SU-DHL-6 (cell line): ENCODE data around the gene TMEM163.

Experiments
- H2AFZ ChIP-seq: fragments of 200-600 bp; sonication (generic); 2 replicates; pipeline ENCODE4 v1.6.1; 2014; ENCODE audit warnings: low read depth, mild to moderate bottlenecking, moderate library complexity, mixed read lengths, antibody characterized with exemption, low read length; ENCODE audit not compliant: severe bottlenecking
- H3F3A ChIP-seq: fragments of 200-600 bp; shearing (Covaris generic); 2 replicates; pipeline ENCODE4 v1.6.0; 2016; ENCODE audit warnings: antibody characterized with exemption, mild to moderate bottlenecking; ENCODE audit not compliant: insufficient read depth
- H3K27ac ChIP-seq: fragments of 200-600 bp; sonication (generic); 2 replicates; pipeline ENCODE4 v1.5.1; 2016; ENCODE audit warnings: low read depth, mild to moderate bottlenecking, low read length, moderate library complexity, mixed read lengths
- H3K27me3 ChIP-seq: fragments of 200-600 bp; sonication (generic), shearing (Covaris generic); 2 replicates; pipeline ENCODE4 v1.6.0; 2014; ENCODE audit warnings: mild to moderate bottlenecking, low read length
- H3K36me3 ChIP-seq: fragments of 200-600 bp; sonication (generic); 2 replicates; pipeline ENCODE4 v1.6.1; 2014; ENCODE audit warnings: mild to moderate bottlenecking, low read length, mixed read lengths
- H3K4me2 ChIP-seq: fragments of 300-600, 200-600 bp; shearing (Covaris generic), sonication (generic); 2 replicates; pipeline ENCODE4 v1.6.0; 2014; ENCODE audit warnings: low read length, low read depth, mild to moderate bottlenecking; ENCODE audit not compliant: poor library complexity, severe bottlenecking
- H3K4me3 ChIP-seq: fragments of 200-600 bp; sonication (generic); 2 replicates; pipeline ENCODE4 v1.5.1; 2014; ENCODE audit warnings: antibody characterized with exemption, low read length, mild to moderate bottlenecking, mixed read lengths; ENCODE audit not compliant: insufficient read depth, poor library complexity, severe bottlenecking
- H3K79me2 ChIP-seq: fragments of 200-600 bp; sonication (generic); 2 replicates; pipeline ENCODE4 v1.6.1; 2014; ENCODE audit warnings: mild to moderate bottlenecking, low read length, moderate library complexity; ENCODE audit not compliant: insufficient read depth
- H3K9ac ChIP-seq: fragments of 200-600 bp; sonication (generic); 2 replicates; pipeline ENCODE4 v1.7.0; 2014; ENCODE audit warnings: mild to moderate bottlenecking, low read length
- H3K9me2 ChIP-seq: fragments of 200-600 bp; sonication (generic); replicated peaks from 2 replicates; pipeline ENCODE4 v1.6.1; 2014; ENCODE audit warnings: low read length; ENCODE audit not compliant: insufficient read depth
- H3K9me3 ChIP-seq: fragments of 200-600 bp; sonication (generic); 2 replicates; pipeline ENCODE4 v1.6.1; 2014; ENCODE audit warnings: low read length, mixed read lengths; ENCODE audit not compliant: insufficient read depth
- H4K20me1 ChIP-seq: fragments of 200-600 bp; sonication (generic); 2 replicates; pipeline ENCODE4 v1.6.1; 2014; ENCODE audit warnings: low read depth, mild to moderate bottlenecking, antibody characterized with exemption, low read length, moderate library complexity, mixed read lengths
- CTCF ChIP-seq: fragments of 200-600 bp; sonication (generic); IDR thresholded peaks from one replicate; pipeline ENCODE4 v1.5.1; 2017; ENCODE audit warnings: antibody characterized with exemption, mild to moderate bottlenecking, low read length, moderate library complexity; ENCODE audit not compliant: insufficient read depth, poor library complexity, severe bottlenecking
- EZH2phosphoT487 ChIP-seq: fragments of 200-600 bp; sonication (generic), shearing (Covaris generic); conservative IDR thresholded peaks from 2 replicates; pipeline ENCODE4 v1.6.1; 2018; ENCODE audit warnings: mild to moderate bottlenecking, antibody characterized with exemption, low read length, moderate library complexity, mixed read lengths

The TMEM163 gene

GRCh38 chr2:134610871-134611270 is 107.9 kb downstream of the TMEM163 start:
- Histone ChIP-seq H3K9ac (no peak overlapping the region), H3K4me2 (no peak overlapping the region), H3K27me3 (no peaks in the 10 kb centered on the region), H3F3A (no peaks in the 10 kb centered on the region), H3K9me3 (no peaks in the 10 kb centered on the region), H3K4me3 (no peak overlapping the region), H3K27ac (no peak overlapping the region), H3K79me2 (no peaks in the 10 kb centered on the region), H4K20me1 (no peaks in the 10 kb centered on the region), H3K9me2 (no peaks in the 10 kb centered on the region), H3K36me3 (0 out of 2 replicates have a peak, but pooled peaks cover 2% of the 10 kb centered on the region), H2AFZ (no peak overlapping the region)
- TF ChIP-seq EZH2phosphoT487 (no peak), CTCF (no peak)

GRCh38 chr2:134609924-134610513 is 108.8 kb downstream of the TMEM163 start:
- H3K9me2 ChIP-seq: no peaks in the 10 kb centered on the region
- no peak overlapping the region for H3K27ac ChIP-seq
- no peak overlapping the region for H3K4me2 ChIP-seq
- H3K9ac ChIP-seq: no peak overlapping the region
- H3F3A ChIP-seq: no peaks in the 10 kb centered on the region
- 0 out of 2 replicates have a peak, but pooled peaks cover 2% of the 10 kb centered on the region for H3K36me3 ChIP-seq
- no peaks in the 10 kb centered on the region for H3K27me3 ChIP-seq
- H4K20me1 ChIP-seq: no peaks in the 10 kb centered on the region
- no peak for TF ChIP-seq EZH2phosphoT487
- no peak for TF ChIP-seq CTCF
- no peak overlapping the region for H2AFZ ChIP-seq
- H3K4me3 ChIP-seq: no peak overlapping the region
- H3K9me3 ChIP-seq: no peaks in the 10 kb centered on the region
- no peaks in the 10 kb centered on the region for H3K79me2 ChIP-seq

- Histone ChIP-seq H3K79me2 (no peaks in the 10 kb centered on the region), H3K9ac (no peak overlapping the region), H3K36me3 (no peaks in the 10 kb centered on the region), H3K4me2 (no peak overlapping the region), H3K9me2 (no peaks in the 10 kb centered on the region), H3K27ac (no peak overlapping the region), H3K4me3 (no peak overlapping the region), H3F3A (no peaks in the 10 kb centered on the region), H2AFZ (no peak overlapping the region), H3K27me3 (no peaks in the 10 kb centered on the region), H4K20me1 (no peaks in the 10 kb centered on the region), H3K9me3 (no peaks in the 10 kb centered on the region)
- TF ChIP-seq CTCF: no peak
- TF ChIP-seq EZH2phosphoT487: no peak
These were observed 114.8 kb downstream of the TMEM163 start for GRCh38 chr2:134603966-134604365.
